ENCODE results near the gene ZBTB32. TPM values are rescaled to one million over a fixed set of nuclear protein-coding genes. Genes with fewer than 3 reads are reported as not detected.
A peak's percentile ranks its signal among the peaks of the same experiment; 100 is the strongest.

ZBTB32 gene
- total RNA-seq, 4 donors from 2014 or later, result not detected

DNA sequence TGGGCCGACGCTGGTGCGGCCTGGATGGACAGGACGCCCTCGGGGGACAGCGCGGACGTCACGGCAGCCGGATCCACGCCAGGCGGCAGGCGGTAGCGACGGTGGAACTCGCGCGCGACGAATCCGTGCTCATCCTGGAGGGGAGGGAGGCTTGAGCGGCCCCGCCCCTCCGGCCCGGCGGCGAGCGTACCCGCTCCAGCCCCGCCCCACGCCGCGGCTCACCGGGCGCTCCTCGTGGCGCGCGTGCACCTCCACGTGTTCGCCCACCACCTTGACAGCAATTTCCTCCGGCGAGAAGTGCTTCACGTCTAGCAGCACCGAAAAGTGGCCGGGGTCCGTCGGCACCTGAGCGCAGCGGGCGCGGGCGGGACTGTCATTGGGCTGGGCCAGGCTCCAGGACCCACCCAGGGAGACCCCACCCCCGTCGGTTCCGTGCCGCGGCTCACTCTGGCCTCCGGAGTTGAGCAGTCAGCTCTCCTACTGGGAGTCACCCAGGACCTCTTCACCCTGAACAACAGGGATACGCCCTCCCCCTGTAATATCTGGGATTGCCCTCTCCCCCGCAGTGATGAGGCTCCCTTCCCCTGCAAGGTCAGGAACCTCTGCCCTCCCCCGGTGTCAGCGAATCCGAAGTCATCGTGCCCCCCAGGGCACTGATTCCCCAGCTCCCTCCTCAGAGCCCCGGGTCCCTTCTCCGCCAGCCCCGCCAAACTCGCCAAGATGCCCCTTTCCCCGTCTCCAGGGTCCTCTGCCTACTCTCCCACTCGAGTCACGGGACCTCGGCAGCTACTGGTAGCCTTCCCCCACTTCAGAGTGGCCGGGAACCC lies 51.4 kb downstream of the ZBTB32 start:
- intact Hi-C loops (cut with DNase I; ENCODE audit: low total_unique reads) (loop anchor here (1.0 to 10.0 kb wide), 6 partner anchors 38 to 713 kb away; partner anchors contain the start of genes COX6B1, COX7A1, HPN and USF2), in situ Hi-C loops (cut with MboI; ENCODE audit: low sequenced_read_pairs in 4 of 4) (loop anchor here in 1 of 4 donors (25.0 kb wide), 1 partner anchor 382 kb away; the partner anchor contains the start of gene CAPNS1)
- no peaks in the 10 kb centered on the region for H3K9me3 ChIP-seq
- H3K27ac ChIP-seq, result peak overlapping the region; percentile 89 to 97 (median 95)
- peak overlapping the region; percentile 57 to 84 (median 74) for H3K4me3 ChIP-seq
- peaks cover 23 to 43% of the 10 kb centered on the region in 2 donors for H3K4me1 ChIP-seq
- peak; percentile 40 to 43 for ATAC-seq
- DNase-seq, result peak; percentile 81 to 91
- no peaks in the 10 kb centered on the region for H3K27me3 ChIP-seq
- peaks cover 0 to 16% of the 10 kb centered on the region in 2 donors for H3K36me3 ChIP-seq
- TF ChIP-seq, protein P1, sequence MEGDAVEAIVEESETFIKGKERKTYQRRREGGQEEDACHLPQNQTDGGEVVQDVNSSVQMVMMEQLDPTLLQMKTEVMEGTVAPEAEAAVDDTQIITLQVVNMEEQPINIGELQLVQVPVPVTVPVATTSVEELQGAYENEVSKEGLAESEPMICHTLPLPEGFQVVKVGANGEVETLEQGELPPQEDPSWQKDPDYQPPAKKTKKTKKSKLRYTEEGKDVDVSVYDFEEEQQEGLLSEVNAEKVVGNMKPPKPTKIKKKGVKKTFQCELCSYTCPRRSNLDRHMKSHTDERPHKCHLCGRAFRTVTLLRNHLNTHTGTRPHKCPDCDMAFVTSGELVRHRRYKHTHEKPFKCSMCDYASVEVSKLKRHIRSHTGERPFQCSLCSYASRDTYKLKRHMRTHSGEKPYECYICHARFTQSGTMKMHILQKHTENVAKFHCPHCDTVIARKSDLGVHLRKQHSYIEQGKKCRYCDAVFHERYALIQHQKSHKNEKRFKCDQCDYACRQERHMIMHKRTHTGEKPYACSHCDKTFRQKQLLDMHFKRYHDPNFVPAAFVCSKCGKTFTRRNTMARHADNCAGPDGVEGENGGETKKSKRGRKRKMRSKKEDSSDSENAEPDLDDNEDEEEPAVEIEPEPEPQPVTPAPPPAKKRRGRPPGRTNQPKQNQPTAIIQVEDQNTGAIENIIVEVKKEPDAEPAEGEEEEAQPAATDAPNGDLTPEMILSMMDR (IDR thresholded peaks at IDR 0.05 in 4 of 5, conservative IDR thresholded peaks at IDR 0.05 in 1 of 5), result no peak
- TF ChIP-seq POLR2A (IDR thresholded peaks at IDR 0.05), result peak; percentile 76 to 79

DNA sequence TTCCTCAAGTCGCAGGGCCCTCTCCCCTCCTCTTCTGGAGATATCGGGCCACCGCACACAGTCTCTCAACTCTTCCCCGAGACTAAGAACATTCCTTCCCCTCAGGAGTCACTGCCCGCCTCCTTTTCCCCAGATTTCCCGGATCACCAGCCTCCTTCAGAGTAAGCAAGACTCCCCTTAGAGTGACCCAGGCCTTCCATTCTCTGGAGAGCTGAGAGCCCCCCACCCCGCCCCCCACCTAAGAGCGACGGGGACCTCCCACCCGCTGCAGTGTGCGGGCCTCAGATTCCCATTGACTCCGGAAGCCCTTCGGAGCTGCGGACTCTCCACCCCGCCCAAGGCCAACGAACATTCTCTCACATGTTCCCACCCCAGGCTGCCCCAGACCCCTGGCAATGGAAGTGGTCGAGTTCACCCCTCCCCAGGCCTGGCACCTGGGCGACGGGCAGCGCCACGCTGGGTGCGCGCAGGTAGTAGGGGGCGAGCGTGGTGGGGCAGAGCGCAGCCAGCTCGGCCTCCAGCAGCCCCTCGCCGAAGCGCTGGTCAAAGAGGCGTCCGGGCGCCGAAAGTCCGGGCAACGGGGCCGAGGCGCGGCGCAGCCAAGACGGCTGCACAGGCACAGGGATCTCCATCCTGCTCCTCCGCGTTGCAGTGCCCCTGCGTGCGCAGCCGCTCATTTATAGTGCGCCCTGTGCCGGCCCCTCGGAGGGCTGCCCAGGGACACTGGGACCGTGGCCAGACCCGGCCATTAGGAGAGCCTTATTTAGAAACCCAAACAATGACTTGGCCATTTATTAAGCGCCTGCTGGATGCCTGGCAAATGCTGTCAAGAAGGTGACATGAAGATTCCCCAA lies 52.2 kb downstream of the ZBTB32 start, which contains the start of gene HSPB6:
Gene HSPB6 (minus strand): TSS at position 653 of the 854 bp plus-strand sequence. CDS start 21 bp downstream, at position 632.
- H3K27me3 ChIP-seq, result no peaks in the 10 kb centered on the region
- H3K27ac ChIP-seq, result peak within 1 kb of the TSS; percentile 89 to 97 (median 95)
- no peaks in the 10 kb centered on the region for H3K9me3 ChIP-seq
- H3K36me3 ChIP-seq, result peaks cover 0 to 12% of the 10 kb centered on the region in 2 donors
- ATAC-seq (peak; percentile 3 to 15), DNase-seq (peak in 1 of 2 donors; percentile 74)
- in situ Hi-C loops (cut with MboI; ENCODE audit: low sequenced_read_pairs in 4 of 4), result loop anchor here in 1 of 4 donors (25.0 kb wide), 1 partner anchor 381 kb away; the partner anchor contains the start of gene CAPNS1
- peaks cover 28 to 43% of the 10 kb centered on the region in 2 donors for H3K4me1 ChIP-seq
- H3K4me3 ChIP-seq, result peak within 1 kb of the TSS; percentile 57 to 84 (median 74)
- intact Hi-C loops (cut with DNase I; ENCODE audit: low total_unique reads), result loop anchor here (5.0 to 10.0 kb wide), 5 partner anchors 109 to 714 kb away; partner anchors contain the start of genes COX6B1, COX7A1, HPN and USF2
- peak; percentile 64 to 77 for TF ChIP-seq POLR2A (IDR thresholded peaks at IDR 0.05)
- TF ChIP-seq, protein P1 (IDR thresholded peaks at IDR 0.05 in 4 of 5, conservative IDR thresholded peaks at IDR 0.05 in 1 of 5), result no peak

DNA sequence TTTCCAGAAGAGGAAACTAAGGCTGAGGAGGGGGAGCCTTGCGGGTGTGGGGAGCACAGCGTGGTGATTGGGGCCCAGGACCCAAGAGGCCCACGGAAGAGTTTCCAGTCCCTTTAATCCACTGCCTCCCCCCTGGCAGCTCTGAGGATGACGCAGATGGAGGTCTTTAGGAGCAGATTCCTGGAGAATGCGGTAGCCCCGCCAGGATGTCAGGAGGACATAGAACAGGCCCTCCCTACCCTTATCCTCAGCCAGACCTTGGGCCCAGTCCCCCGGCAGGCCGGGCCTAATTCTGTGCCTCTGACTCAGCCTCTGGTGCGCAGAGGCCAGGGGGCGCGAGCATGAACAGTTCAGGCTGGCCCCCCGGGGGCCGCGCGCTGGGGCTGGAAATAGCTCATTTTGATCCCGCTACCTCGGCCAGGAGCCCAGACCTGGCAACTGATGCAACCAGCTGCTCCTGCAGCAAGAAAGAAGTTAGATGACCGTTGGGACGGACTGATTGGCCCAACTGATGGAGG lies 52.9 kb downstream of the ZBTB32 start:
- peak; percentile 66 to 91 for DNase-seq
- H3K36me3 ChIP-seq, result peaks cover 0 to 9% of the 10 kb centered on the region in 2 donors
- intact Hi-C loops (cut with DNase I; ENCODE audit: low total_unique reads) (loop anchor here (5.0 to 10.0 kb wide), 5 partner anchors 110 to 715 kb away; partner anchors contain the start of genes COX6B1, COX7A1, HPN and USF2), in situ Hi-C loops (cut with MboI; ENCODE audit: low sequenced_read_pairs in 4 of 4) (loop anchor here in 1 of 4 donors (25.0 kb wide), 1 partner anchor 380 kb away; the partner anchor contains the start of gene CAPNS1)
- H3K27me3 ChIP-seq, result no peaks in the 10 kb centered on the region
- TF ChIP-seq, protein P1 (IDR thresholded peaks at IDR 0.05 in 4 of 5, conservative IDR thresholded peaks at IDR 0.05 in 1 of 5), result no peak
- TF ChIP-seq POLR2A (IDR thresholded peaks at IDR 0.05), result peak; percentile 7 to 59
- H3K9me3 ChIP-seq, result no peaks in the 10 kb centered on the region
- H3K27ac ChIP-seq, result peak overlapping the region; percentile 89 to 97 (median 95)
- peak overlapping the region; percentile 57 to 84 (median 74) for H3K4me3 ChIP-seq
- peaks cover 28 to 43% of the 10 kb centered on the region in 2 donors for H3K4me1 ChIP-seq
- peak; percentile 47 to 55 for ATAC-seq
